AG04450 (cell line): ENCODE measurements around the gene KRTAP1-4. TPM values are rescaled to one million over a fixed set of nuclear protein-coding genes. Genes with fewer than 3 reads are reported as not detected.
"Not testable (repeated sequence)": the region's sequence is repeated elsewhere in the genome, so short reads cannot be mapped to it uniquely, and the experiment has no call there.

Source experiments
- CTCF ChIA-PET: fragments of 300-600, 350-600 bp; formaldehyde crosslinking; extraction: SDS; loops from one replicate; lab custom pipeline; 2022; ENCODE audit warnings: antibody characterized with exemption, inconsistent platforms; lab: Charles Lee
- POLR2A ChIA-PET: fragments of 350-600 bp; formaldehyde crosslinking; extraction: SDS; loops from one replicate; lab custom pipeline; 2021; ENCODE audit warnings: antibody characterized with exemption, inconsistent platforms; lab: Yijun Ruan, JAX
- DNase-seq: peaks from one replicate; pipeline ENCODE4 v3.0.0-alpha.2; 2011; ENCODE audit warnings: low read depth, low spot score
- H3K27ac ChIP-seq: one replicate; pipeline ENCODE4 v1.5.1; 2012; ENCODE audit warnings: low read depth, low read length, control low read depth
- H3K27me3 ChIP-seq: one replicate; pipeline ENCODE4 v1.6.0; 2012; ENCODE audit warnings: low read length; ENCODE audit not compliant: control insufficient read depth, insufficient read depth
- H3K4me3 ChIP-seq: 2 replicates; pipeline ENCODE4 v1.5.1; 2011; ENCODE audit warnings: mild to moderate bottlenecking, low read depth, low read length, control low read depth
- H3K9me3 ChIP-seq: 2 replicates; pipeline ENCODE4 v1.5.1; 2012; ENCODE audit warnings: low read length; ENCODE audit not compliant: control insufficient read depth, insufficient read depth
- CTCF ChIP-seq: IDR thresholded peaks from 2 replicates; pipeline ENCODE4 v1.5.1; 2011; ENCODE audit warnings: low read depth, low read length, control low read depth, inconsistent platforms
- polyA plus RNA-seq: library from polyadenylated mRNA; depleted of rRNA; stranded (reverse); fragments of >200 nt; gene quantifications from 2 replicates; pipeline ENCODE4 v1.2.3, GENCODE V29; 2011

KRTAP1-4 gene
- polyA plus RNA-seq, 1 experiment, result not detected

- no peak overlapping the region for H3K27ac ChIP-seq
- CTCF ChIA-PET, result no interaction called here
Measured at GRCh38 chr17:41067281-41067680, 37.3 kb upstream of the KRTAP1-4 start.

GRCh38 chr17:41065829-41066624, 36.0 kb upstream of the KRTAP1-4 start, which contains the start of gene KRTAP2-4:
Gene KRTAP2-4, minus strand, starts transcription at chr17:41065879. Its CDS starts 34 bp downstream, at chr17:41065845.
- CTCF ChIA-PET, result no interaction called here
- no peaks in the 10 kb centered on the region for H3K9me3 ChIP-seq
- no peak within 1 kb of the TSS for H3K4me3 ChIP-seq
- POLR2A ChIA-PET, result no interaction called here
- DNase-seq, result peak; percentile 71
- no peaks in the 10 kb centered on the region for H3K27me3 ChIP-seq
- peak within 1 kb of the TSS; percentile 53 for H3K27ac ChIP-seq
- no peak for TF ChIP-seq CTCF

More at GRCh38 chr17:41067281-41067680, 37.3 kb upstream of the KRTAP1-4 start:
- H3K9me3 ChIP-seq, result no peaks in the 10 kb centered on the region
- POLR2A ChIA-PET, result no interaction called here
- no peaks in the 10 kb centered on the region for H3K27me3 ChIP-seq
- H3K4me3 ChIP-seq, result no peak overlapping the region
- no peak for TF ChIP-seq CTCF
- DNase-seq, result peak; percentile 41

GRCh38 chr17:41065016-41065689, 35.2 kb upstream of the KRTAP1-4 start:
- DNase-seq, H3K4me3 ChIP-seq, H3K27ac ChIP-seq, H3K9me3 ChIP-seq, H3K27me3 ChIP-seq, CTCF ChIA-PET, POLR2A ChIA-PET: not testable (repeated sequence)

GRCh38 chr17:41064301-41064700, 34.3 kb upstream of the KRTAP1-4 start:
- ChIA-PET POLR2A (no interaction called here), CTCF (no interaction called here)
- Histone ChIP-seq H3K4me3 (no peak overlapping the region), H3K27ac (no peak overlapping the region), H3K27me3 (no peaks in the 10 kb centered on the region), H3K9me3 (no peaks in the 10 kb centered on the region)
- DNase-seq, result no peak
- no peak for TF ChIP-seq CTCF

- POLR2A ChIA-PET, result no interaction called here
- H3K4me3 ChIP-seq, result no peak overlapping the region
- no peak for DNase-seq
- no peak overlapping the region for H3K27ac ChIP-seq
- no peaks in the 10 kb centered on the region for H3K27me3 ChIP-seq
- TF ChIP-seq CTCF, result no peak
- H3K9me3 ChIP-seq, result no peaks in the 10 kb centered on the region
- CTCF ChIA-PET, result no interaction called here
Measured at GRCh38 chr17:41063449-41063848, 33.5 kb upstream of the KRTAP1-4 start.
